Measurements from ENCODE around the gene ELFN1.

ELFN1 gene

GRCh38 chr7:1721047-1721690, 51.1 kb downstream of the ELFN1 start:
- no peak for TF ChIP-seq CTCF (IDR thresholded peaks at IDR 0.05; ENCODE audit: insufficient read depth, low read depth, low read length, missing control alignments)
- H3K4me3 ChIP-seq (ENCODE audit: low read depth, low read length) = no peak overlapping the region
- DNase-seq (ENCODE audit: low read depth) = no peak

- H3K4me3 ChIP-seq (ENCODE audit: low read depth, low read length) = no peak overlapping the region
- TF ChIP-seq CTCF (IDR thresholded peaks at IDR 0.05; ENCODE audit: insufficient read depth, low read depth, low read length, missing control alignments) = no peak
- DNase-seq (ENCODE audit: low read depth) = no peak
Observed at GRCh38 chr7:1723254-1723653, 53.2 kb downstream of the ELFN1 start.

GRCh38 chr7:1724118-1724910, 54.2 kb downstream of the ELFN1 start:
- DNase-seq (ENCODE audit: low read depth) = no peak
- TF ChIP-seq CTCF (IDR thresholded peaks at IDR 0.05; ENCODE audit: insufficient read depth, low read depth, low read length, missing control alignments) = no peak

GRCh38 chr7:1725199-1725690, 55.2 kb downstream of the ELFN1 start:
- no peak for TF ChIP-seq CTCF (IDR thresholded peaks at IDR 0.05; ENCODE audit: insufficient read depth, low read depth, low read length, missing control alignments)
- DNase-seq (ENCODE audit: low read depth) = no peak
- no peak overlapping the region for H3K4me3 ChIP-seq (ENCODE audit: low read depth, low read length)

More at GRCh38 chr7:1724118-1724910, 54.2 kb downstream of the ELFN1 start:
- no peak overlapping the region for H3K4me3 ChIP-seq (ENCODE audit: low read depth, low read length)

GRCh38 chr7:1725766-1726630, 55.9 kb downstream of the ELFN1 start:
- H3K4me3 ChIP-seq (ENCODE audit: low read depth, low read length) = no peak overlapping the region
- no peak for TF ChIP-seq CTCF (IDR thresholded peaks at IDR 0.05; ENCODE audit: insufficient read depth, low read depth, low read length, missing control alignments)
- DNase-seq (ENCODE audit: low read depth) = no peak

- no peak for DNase-seq (ENCODE audit: low read depth)
- TF ChIP-seq CTCF (IDR thresholded peaks at IDR 0.05; ENCODE audit: insufficient read depth, low read depth, low read length, missing control alignments) = no peak
Observed at GRCh38 chr7:1727079-1727478, 57.0 kb downstream of the ELFN1 start.

More at GRCh38 chr7:1727079-1727478, 57.0 kb downstream of the ELFN1 start:
- H3K4me3 ChIP-seq (ENCODE audit: low read depth, low read length) = no peak overlapping the region

Measured in GM12865 (cell line).